ENCODE measurements around the gene CCDC85A.

CCDC85A gene

GRCh38 chr2:56204556-56204955 lies 20.8 kb downstream of the CCDC85A start:
- DNase-seq (ENCODE audit: extremely low read depth, low read depth) = no peak
- no peak overlapping the region for H3K4me3 ChIP-seq (replicated peaks; ENCODE audit: low read depth, low read length)
- TF ChIP-seq CTCF (IDR thresholded peaks at IDR 0.05; ENCODE audit: low read depth, low read length, missing control alignments) = no peak

GRCh38 chr2:56206250-56206649 lies 22.5 kb downstream of the CCDC85A start:
- DNase-seq (ENCODE audit: extremely low read depth, low read depth) = no peak
- no peak overlapping the region for H3K4me3 ChIP-seq (replicated peaks; ENCODE audit: low read depth, low read length)
- TF ChIP-seq CTCF (IDR thresholded peaks at IDR 0.05; ENCODE audit: low read depth, low read length, missing control alignments) = no peak

GRCh38 chr2:56207760-56208159 lies 24.0 kb downstream of the CCDC85A start:
- no peak for TF ChIP-seq CTCF (IDR thresholded peaks at IDR 0.05; ENCODE audit: low read depth, low read length, missing control alignments)
- H3K4me3 ChIP-seq (replicated peaks; ENCODE audit: low read depth, low read length) = no peak overlapping the region
- DNase-seq (ENCODE audit: extremely low read depth, low read depth) = no peak

- H3K4me3 ChIP-seq (replicated peaks; ENCODE audit: low read depth, low read length) = no peak overlapping the region
- DNase-seq (ENCODE audit: extremely low read depth, low read depth) = no peak
- TF ChIP-seq CTCF (IDR thresholded peaks at IDR 0.05; ENCODE audit: low read depth, low read length, missing control alignments) = no peak
Measured at GRCh38 chr2:56208380-56208779, 24.6 kb downstream of the CCDC85A start.

- no peak for DNase-seq (ENCODE audit: extremely low read depth, low read depth)
- H3K4me3 ChIP-seq (replicated peaks; ENCODE audit: low read depth, low read length) = no peak overlapping the region
- no peak for TF ChIP-seq CTCF (IDR thresholded peaks at IDR 0.05; ENCODE audit: low read depth, low read length, missing control alignments)
Measured at GRCh38 chr2:56209701-56210100, 25.9 kb downstream of the CCDC85A start.

GRCh38 chr2:56210291-56210690 lies 26.5 kb downstream of the CCDC85A start:
- no peak for DNase-seq (ENCODE audit: extremely low read depth, low read depth)
- no peak for TF ChIP-seq CTCF (IDR thresholded peaks at IDR 0.05; ENCODE audit: low read depth, low read length, missing control alignments)

GRCh38 chr2:56211048-56211447 lies 27.3 kb downstream of the CCDC85A start:
- no peak for DNase-seq (ENCODE audit: extremely low read depth, low read depth)
- no peak for TF ChIP-seq CTCF (IDR thresholded peaks at IDR 0.05; ENCODE audit: low read depth, low read length, missing control alignments)
- H3K4me3 ChIP-seq (replicated peaks; ENCODE audit: low read depth, low read length) = no peak overlapping the region

More at GRCh38 chr2:56210291-56210690, 26.5 kb downstream of the CCDC85A start:
- H3K4me3 ChIP-seq (replicated peaks; ENCODE audit: low read depth, low read length) = no peak overlapping the region

Data from HFF-Myc (cell line).